ENCODE data around the gene HNMT. TPM values are rescaled to one million over a fixed set of nuclear protein-coding genes. Genes with fewer than 3 reads are reported as not detected.
"Not testable (repeated sequence)": the region's sequence is repeated elsewhere in the genome, so short reads cannot be mapped to it uniquely, and the experiment has no call there.

Gene HNMT
- total RNA-seq, 1 donor from 2014 or later: 11.8 TPM

- DNase-seq (ENCODE audit: low spot score): no peak
- intact Hi-C loops (cut with DNase I): loop anchor here (5.0 kb wide), 2 partner anchors 534 to 739 kb away; partner anchors contain the start of gene SPOPL
Measured at GRCh38 chr2:137968477-137969417, 4.5 kb downstream of the HNMT start.

- no peak for DNase-seq (ENCODE audit: low spot score)
- intact Hi-C loops (cut with DNase I): loop anchor here (5.0 kb wide), 2 partner anchors 533 to 738 kb away; partner anchors contain the start of gene SPOPL
Measured at GRCh38 chr2:137969418-137969765, 5.1 kb downstream of the HNMT start.

- intact Hi-C loops (cut with DNase I): loop anchor here (5.0 kb wide), 2 partner anchors 532 to 737 kb away; partner anchors contain the start of gene SPOPL
- DNase-seq (ENCODE audit: low spot score): no peak
Measured at GRCh38 chr2:137969876-137970275, 5.6 kb downstream of the HNMT start.

- intact Hi-C loops (cut with DNase I); DNase-seq (ENCODE audit: low spot score): not testable (repeated sequence)
Measured at GRCh38 chr2:137971259-137971658, 7.0 kb downstream of the HNMT start.

- intact Hi-C loops (cut with DNase I): no loop called here
- no peak for DNase-seq (ENCODE audit: low spot score)
Measured at GRCh38 chr2:137973280-137973679, 9.0 kb downstream of the HNMT start.

- intact Hi-C loops (cut with DNase I): no loop called here
- no peak for DNase-seq (ENCODE audit: low spot score)
Measured at GRCh38 chr2:137975280-137976271, 11.3 kb downstream of the HNMT start.

- intact Hi-C loops (cut with DNase I): no loop called here
- DNase-seq (ENCODE audit: low spot score): no peak
Measured at GRCh38 chr2:137976274-137976673, 12.0 kb downstream of the HNMT start.

- no peak for DNase-seq (ENCODE audit: low spot score)
- intact Hi-C loops (cut with DNase I): no loop called here
Measured at GRCh38 chr2:137977790-137978189, 13.5 kb downstream of the HNMT start.

- intact Hi-C loops (cut with DNase I): no loop called here
- no peak for DNase-seq (ENCODE audit: low spot score)
Measured at GRCh38 chr2:137980459-137980858, 16.2 kb downstream of the HNMT start.

- DNase-seq (ENCODE audit: low spot score): no peak
- intact Hi-C loops (cut with DNase I): no loop called here
Measured at GRCh38 chr2:137981112-137981656, 16.9 kb downstream of the HNMT start.

- intact Hi-C loops (cut with DNase I): no loop called here
- DNase-seq (ENCODE audit: low spot score): no peak
Measured at GRCh38 chr2:137983581-137983980, 19.3 kb downstream of the HNMT start.

GRCh38 chr2:137986268-137986667 is 22.0 kb downstream of the HNMT start:
- no peak for DNase-seq (ENCODE audit: low spot score)

GRCh38 chr2:137987011-137987410 is 22.7 kb downstream of the HNMT start:
- intact Hi-C loops (cut with DNase I): no loop called here
- no peak for DNase-seq (ENCODE audit: low spot score)

More at GRCh38 chr2:137986268-137986667, 22.0 kb downstream of the HNMT start:
- intact Hi-C loops (cut with DNase I): no loop called here

- DNase-seq (ENCODE audit: low spot score): no peak
- intact Hi-C loops (cut with DNase I): no loop called here
Measured at GRCh38 chr2:137991078-137991477, 26.8 kb downstream of the HNMT start.

- no peak for DNase-seq (ENCODE audit: low spot score)
- intact Hi-C loops (cut with DNase I): no loop called here
Measured at GRCh38 chr2:137992039-137992646, 27.9 kb downstream of the HNMT start.

GRCh38 chr2:137993715-137994476 is 29.6 kb downstream of the HNMT start:
- intact Hi-C loops (cut with DNase I): not testable (repeated sequence)

GRCh38 chr2:137995368-137995767 is 31.1 kb downstream of the HNMT start:
- DNase-seq (ENCODE audit: low spot score); intact Hi-C loops (cut with DNase I): not testable (repeated sequence)

More at GRCh38 chr2:137993715-137994476, 29.6 kb downstream of the HNMT start:
- DNase-seq (ENCODE audit: low spot score): not testable (repeated sequence)

- intact Hi-C loops (cut with DNase I): not testable (repeated sequence)
Measured at GRCh38 chr2:137996158-137996557, 31.9 kb downstream of the HNMT start.

More at GRCh38 chr2:137996158-137996557, 31.9 kb downstream of the HNMT start:
- not testable (repeated sequence) for DNase-seq (ENCODE audit: low spot score)

Measured in cardiac septum (tissue), 1 donor.